Endothelial cell of umbilical vein (primary cell): ENCODE results near the gene RASAL1. TPM values are rescaled to one million over a fixed set of nuclear protein-coding genes. Genes with fewer than 3 reads are reported as not detected.

ENCODE experiments used
- BruUV-seq: library from RNA; stranded (reverse); fragments of 400-500 nt; replicated peaks from 2 replicates; lab custom pipeline; 2021; lab: Mats Ljungman, UMichigan
- CTCF ChIA-PET: fragments of 300-600, 350-600 bp; sonication (Branson Sonifier 250); formaldehyde crosslinking; loops from one replicate; lab custom pipeline; 2021; ENCODE audit warnings: antibody characterized with exemption, inconsistent platforms; lab: Charles Lee
- POLR2A ChIA-PET: fragments of 300-600, 350-600 bp; sonication (Branson Sonifier 250); formaldehyde crosslinking; loops from one replicate; lab custom pipeline; 2021; ENCODE audit warnings: antibody characterized with exemption, inconsistent platforms; lab: Charles Lee
- DNase-seq: peaks from one replicate; pipeline ENCODE4 v3.0.0-alpha.2; 2011; ENCODE audit warnings: low read depth, low spot score
- FAIRE-seq: peaks from 2 replicates; lab custom pipeline; 2011; peaks lifted over from hg19 to GRCh38; lab: Jason Lieb, UNC
- H2AFZ ChIP-seq: 2 replicates; pipeline ENCODE4 v1.6.0; 2012; ENCODE audit warnings: low read depth, low read length, control low read depth, inconsistent platforms
- H3K27ac ChIP-seq: 2 replicates; pipeline ENCODE4 v1.5.1; 2011; ENCODE audit warnings: low read depth, mild to moderate bottlenecking, control low read depth, low read length, moderate library complexity; ENCODE audit not compliant: insufficient read depth
- H3K27me3 ChIP-seq, 2 experiments: 2 replicates each; pipeline versions ENCODE4 v1.6.0 to v1.6.1; 2011; ENCODE audit warnings: low read length in 2 of 2, mixed read lengths in 1 of 2; ENCODE audit not compliant: control insufficient read depth in 2 of 2, insufficient read depth in 2 of 2
- H3K36me3 ChIP-seq, 2 experiments: 2 replicates in 1 of 2; 3 replicates in 1 of 2; pipeline ENCODE4 v1.5.1; 2011; ENCODE audit warnings: low read length in 2 of 2, mild to moderate bottlenecking in 1 of 2, moderate library complexity in 1 of 2; ENCODE audit not compliant: control insufficient read depth in 2 of 2, insufficient read depth in 2 of 2; ENCODE audit errors: extremely low read depth in 1 of 2
- H3K4me1 ChIP-seq: 3 replicates; pipeline ENCODE4 v1.5.1; 2011; ENCODE audit warnings: mild to moderate bottlenecking, low read length; ENCODE audit not compliant: control insufficient read depth, insufficient read depth; ENCODE audit errors: extremely low read depth
- H3K4me2 ChIP-seq: 2 replicates; pipeline ENCODE4 v1.6.1; 2011; ENCODE audit warnings: low read length, control low read depth, mixed read lengths; ENCODE audit not compliant: insufficient read depth
- H3K4me3 ChIP-seq, 3 experiments: fragments of 200-600 bp in 1 of 3; sonication (generic), shearing (Covaris generic) in 1 of 3; replicated peaks in 1 of 3; 2 replicates each; pipeline ENCODE4 v1.5.1; 2011 to 2016; ENCODE audit warnings: control low read depth in 3 of 3, low read length in 3 of 3, mild to moderate bottlenecking in 2 of 3, inconsistent platforms in 1 of 3, low read depth in 1 of 3, moderate library complexity in 1 of 3; ENCODE audit not compliant: insufficient read depth in 1 of 3
- H3K79me2 ChIP-seq: 2 replicates; pipeline ENCODE4 v1.6.0; 2012; ENCODE audit warnings: low read length, inconsistent platforms; ENCODE audit not compliant: control insufficient read depth, insufficient read depth
- H3K9ac ChIP-seq: replicated peaks from 2 replicates; pipeline ENCODE3; 2011; ENCODE audit warnings: low read length, control low read depth; ENCODE audit not compliant: insufficient read depth; ENCODE audit errors: extremely low read depth
- H3K9me1 ChIP-seq: replicated peaks from 3 replicates; pipeline ENCODE4 v1.6.0; 2011; ENCODE audit warnings: mild to moderate bottlenecking, low read length; ENCODE audit not compliant: control insufficient read depth, insufficient read depth; ENCODE audit errors: extremely low read depth
- H3K9me3 ChIP-seq: replicated peaks from 2 replicates; pipeline ENCODE4 v1.5.1; 2012; ENCODE audit warnings: low read length, inconsistent platforms; ENCODE audit not compliant: control insufficient read depth, insufficient read depth
- H4K20me1 ChIP-seq: replicated peaks from 2 replicates; pipeline ENCODE3; 2011; ENCODE audit warnings: mild to moderate bottlenecking, low read length; ENCODE audit not compliant: control insufficient read depth, insufficient read depth; ENCODE audit errors: extremely low read depth
- EZH2 ChIP-seq: IDR thresholded peaks from 2 replicates; pipeline ENCODE4 v1.6.1; 2012; ENCODE audit warnings: borderline replicate concordance, low read depth, mild to moderate bottlenecking, moderate library complexity, low read length, inconsistent platforms; ENCODE audit not compliant: severe bottlenecking
- FOS ChIP-seq: IDR thresholded peaks from 2 replicates; pipeline ENCODE4 v1.6.1; 2011; ENCODE audit warnings: mild to moderate bottlenecking, low read length, moderate library complexity, borderline replicate concordance; ENCODE audit not compliant: insufficient read depth
- GATA2 ChIP-seq: IDR thresholded peaks from 2 replicates; pipeline ENCODE4 v1.7.0; 2011; ENCODE audit warnings: low read depth, mild to moderate bottlenecking, moderate library complexity, mixed read lengths, low read length; ENCODE audit not compliant: insufficient read length, insufficient read depth
- JUN ChIP-seq: IDR thresholded peaks from 2 replicates; pipeline ENCODE4 v1.6.1; 2011; ENCODE audit warnings: borderline replicate concordance, low read depth; ENCODE audit not compliant: insufficient read length, insufficient read depth
- MYC ChIP-seq: IDR thresholded peaks from one replicate; pipeline ENCODE4 v1.6.1; 2011; ENCODE audit warnings: mild to moderate bottlenecking, low read depth, low read length
- POLR2A ChIP-seq: IDR thresholded peaks from 2 replicates; pipeline ENCODE4 v1.6.1; 2012; ENCODE audit warnings: low read depth, mild to moderate bottlenecking, control low read depth, low read length
- POLR2AphosphoS5 ChIP-seq: IDR thresholded peaks from 2 replicates; pipeline ENCODE4 v1.6.1; 2012; ENCODE audit warnings: low read depth, mild to moderate bottlenecking, control low read depth, low read length, moderate library complexity; ENCODE audit not compliant: insufficient read depth
- dilution Hi-C: fragments of 300-500 bp; cut with MboI; formaldehyde crosslinking; loops from one replicate; pipeline ENCODE4 v1.15.0; 2019; ENCODE audit warnings: low sequenced_read_pairs; ENCODE audit not compliant: extremely low pct_ligation_motif_present
- intact Hi-C: fragments of 100-400 bp; cut with micrococcal nuclease; formaldehyde crosslinking; loops from one replicate; pipeline ENCODE4 v1.10.0; 2022
- polyA plus RNA-seq, 4 experiments: library from polyadenylated mRNA; depleted of rRNA in 3 of 4; stranded (reverse) in 3 of 4; unstranded in 1 of 4; fragments of >200 nt; gene quantifications; 2 replicates each; pipeline versions ENCODE4 v1.2.1 to v1.2.3, GENCODE V29; 2011 to 2012; ENCODE audit warnings: missing spikeins in 1 of 4
- total RNA-seq: library from RNA; stranded (reverse); gene quantifications from 2 replicates; pipeline ENCODE4 v1.2.3, GENCODE V29; 2021
- TF ChIP-seq, protein P1 (sequence below): IDR thresholded peaks from 2 replicates; pipeline ENCODE4 v1.6.1; 2011; ENCODE audit not compliant: insufficient read depth, insufficient read length
- TF ChIP-seq, protein P2 (sequence below), 2 donors: IDR thresholded peaks; 1 replicate in 1 of 2; 2 replicates in 1 of 2; pipeline ENCODE4 v1.5.1; 2011; ENCODE audit warnings: low read length in 2 of 2, mild to moderate bottlenecking in 2 of 2, moderate library complexity in 2 of 2, control low read depth in 1 of 2, inconsistent platforms in 1 of 2, low read depth in 1 of 2; ENCODE audit not compliant: insufficient read depth in 1 of 2; ENCODE audit errors: extremely low read depth in 1 of 2

RASAL1 gene
- total and polyA plus RNA-seq, 2 donors (not counting 3 experiments of a cell fraction or from before 2014, with no cell fraction given), result not detected

DNA sequence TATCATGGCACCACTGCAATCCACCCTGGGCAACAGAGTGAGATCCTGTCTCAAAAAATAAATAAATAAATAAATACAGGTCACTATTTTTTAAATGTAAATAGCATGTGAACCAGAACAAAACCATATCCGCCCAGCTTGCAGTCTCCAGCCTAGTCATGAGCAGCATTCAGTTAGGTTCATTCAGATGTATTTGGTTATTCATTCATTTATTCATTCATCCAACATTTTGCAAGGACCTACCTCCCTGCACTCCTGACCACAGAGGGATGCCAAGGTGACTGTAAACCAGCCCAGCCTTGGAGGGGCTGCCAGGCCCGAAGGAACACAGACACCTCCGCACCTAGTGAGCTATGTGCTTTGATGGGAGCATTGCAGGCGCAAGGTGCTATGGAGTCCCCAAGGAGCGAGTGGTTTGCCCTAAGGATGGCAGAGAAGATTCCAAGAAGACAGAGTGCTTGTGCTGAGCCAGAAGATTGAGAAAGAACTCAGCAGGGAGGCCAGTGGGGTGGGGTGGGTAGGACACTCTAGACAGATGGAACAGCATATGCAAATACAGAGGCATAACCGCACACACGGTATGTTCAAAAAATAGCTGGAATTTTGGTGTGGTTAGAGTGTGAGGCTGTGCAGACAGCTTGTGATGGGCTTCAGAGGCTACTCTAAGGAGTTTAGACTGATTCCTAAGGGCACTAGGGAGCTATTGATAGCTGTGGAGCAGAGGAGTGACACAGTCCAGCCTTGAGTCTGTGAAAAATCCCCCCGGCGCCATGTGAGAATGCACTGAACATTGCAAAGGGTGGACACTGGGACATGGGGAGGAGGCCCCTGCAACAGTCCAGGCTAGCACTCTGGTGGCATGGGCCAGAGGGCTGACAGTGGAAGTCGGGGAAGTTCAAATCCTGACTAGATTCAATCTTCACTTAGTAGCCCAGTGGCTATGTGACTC, 67.3 kb downstream of the RASAL1 start:
- CTCF ChIA-PET, result interaction anchor here (2.2 kb wide), 1 partner anchor 75 kb away, joined by 8 read pairs; no protein-coding TSS in a partner anchor
- BruUV-seq, result no TSS peak
- no peak for FAIRE-seq

More for the DNA sequence above, 67.3 kb downstream of the RASAL1 start:
- DNase-seq, result no peak
- Histone ChIP-seq H3K79me2 (no peaks in the 10 kb centered on the region), H3K9me1 (no peaks in the 10 kb centered on the region), H2AFZ (no peak overlapping the region), H3K4me3 (no peak overlapping the region), H3K4me2 (no peak overlapping the region), H3K27me3 (no peaks in the 10 kb centered on the region), H3K36me3 (no peaks in the 10 kb centered on the region), H3K9me3 (no peaks in the 10 kb centered on the region), H3K4me1 (no peaks in the 10 kb centered on the region), H3K27ac (no peak overlapping the region), H4K20me1 (no peaks in the 10 kb centered on the region), H3K9ac (no peak overlapping the region)
- intact Hi-C loops, result no loop called here
- dilution Hi-C loops, result no loop called here
- POLR2A ChIA-PET, result no interaction called here
- TF ChIP-seq GATA2 (no peak), POLR2AphosphoS5 (no peak), MYC (no peak), JUN (no peak), POLR2A (no peak), EZH2 (no peak), FOS (no peak)
- TF ChIP-seq, protein P1, sequence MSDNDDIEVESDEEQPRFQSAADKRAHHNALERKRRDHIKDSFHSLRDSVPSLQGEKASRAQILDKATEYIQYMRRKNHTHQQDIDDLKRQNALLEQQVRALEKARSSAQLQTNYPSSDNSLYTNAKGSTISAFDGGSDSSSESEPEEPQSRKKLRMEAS, result no peak
- TF ChIP-seq, protein P2, sequence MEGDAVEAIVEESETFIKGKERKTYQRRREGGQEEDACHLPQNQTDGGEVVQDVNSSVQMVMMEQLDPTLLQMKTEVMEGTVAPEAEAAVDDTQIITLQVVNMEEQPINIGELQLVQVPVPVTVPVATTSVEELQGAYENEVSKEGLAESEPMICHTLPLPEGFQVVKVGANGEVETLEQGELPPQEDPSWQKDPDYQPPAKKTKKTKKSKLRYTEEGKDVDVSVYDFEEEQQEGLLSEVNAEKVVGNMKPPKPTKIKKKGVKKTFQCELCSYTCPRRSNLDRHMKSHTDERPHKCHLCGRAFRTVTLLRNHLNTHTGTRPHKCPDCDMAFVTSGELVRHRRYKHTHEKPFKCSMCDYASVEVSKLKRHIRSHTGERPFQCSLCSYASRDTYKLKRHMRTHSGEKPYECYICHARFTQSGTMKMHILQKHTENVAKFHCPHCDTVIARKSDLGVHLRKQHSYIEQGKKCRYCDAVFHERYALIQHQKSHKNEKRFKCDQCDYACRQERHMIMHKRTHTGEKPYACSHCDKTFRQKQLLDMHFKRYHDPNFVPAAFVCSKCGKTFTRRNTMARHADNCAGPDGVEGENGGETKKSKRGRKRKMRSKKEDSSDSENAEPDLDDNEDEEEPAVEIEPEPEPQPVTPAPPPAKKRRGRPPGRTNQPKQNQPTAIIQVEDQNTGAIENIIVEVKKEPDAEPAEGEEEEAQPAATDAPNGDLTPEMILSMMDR (IDR thresholded peaks at IDR 0.05; ENCODE audit: extremely low read depth in 1 of 2, insufficient read depth in 1 of 2, low read depth in 1 of 2, low read length in 2 of 2), result no peak
